Right atrium auricular region (tissue), 2 donors: ENCODE data around the gene SMPDL3A. TPM values are rescaled to one million over a fixed set of nuclear protein-coding genes. Genes with fewer than 3 reads are reported as not detected.

ENCODE experiments used
- DNase-seq: peaks from one replicate; pipeline ENCODE4 v3.0.0-alpha.2; 2019; ENCODE audit warnings: low spot score
- H3K27ac ChIP-seq, 2 donors: fragments of 200-600 bp; sonication (generic); 1 replicate in 1 of 2; 2 replicates in 1 of 2; pipeline ENCODE4 v1.5.1; 2016 to 2019
- H3K27me3 ChIP-seq, 2 donors: fragments of 200-600 bp; sonication (generic); one replicate each; pipeline versions ENCODE4 v1.5.1 to v1.6.0; 2017 to 2019
- H3K36me3 ChIP-seq: fragments of 200-600 bp; sonication (generic); one replicate; pipeline ENCODE4 v1.5.1; 2016
- H3K4me1 ChIP-seq, 2 donors: fragments of 200-600 bp; sonication (generic); one replicate each; pipeline versions ENCODE4 v1.5.1 to v1.6.0; 2017 to 2019
- H3K4me3 ChIP-seq, 2 donors: fragments of 200-600 bp; sonication (generic); 1 replicate in 1 of 2; 2 replicates in 1 of 2; pipeline ENCODE4 v1.5.1; 2017 to 2019; ENCODE audit warnings: mild to moderate bottlenecking in 1 of 2, moderate library complexity in 1 of 2
- H3K9me3 ChIP-seq, 2 donors: fragments of 200-600 bp; sonication (generic); one replicate each; pipeline ENCODE4 v1.5.1; 2019
- total RNA-seq, 2 donors: library from RNA; depleted of rRNA; stranded (reverse); fragments of >200 nt; gene quantifications; one replicate each; pipeline ENCODE4 v1.1.0, GENCODE V29; 2016
- TF ChIP-seq, protein P1 (sequence below), 2 donors: fragments of 200-600 bp; sonication (generic); IDR thresholded peaks; one replicate each; pipeline ENCODE4 v1.5.1; 2019; ENCODE audit warnings: antibody characterized with exemption in 2 of 2

SMPDL3A gene
- total RNA-seq, 2 donors from 2014 or later = 4.9 to 6.6 TPM

DNA sequence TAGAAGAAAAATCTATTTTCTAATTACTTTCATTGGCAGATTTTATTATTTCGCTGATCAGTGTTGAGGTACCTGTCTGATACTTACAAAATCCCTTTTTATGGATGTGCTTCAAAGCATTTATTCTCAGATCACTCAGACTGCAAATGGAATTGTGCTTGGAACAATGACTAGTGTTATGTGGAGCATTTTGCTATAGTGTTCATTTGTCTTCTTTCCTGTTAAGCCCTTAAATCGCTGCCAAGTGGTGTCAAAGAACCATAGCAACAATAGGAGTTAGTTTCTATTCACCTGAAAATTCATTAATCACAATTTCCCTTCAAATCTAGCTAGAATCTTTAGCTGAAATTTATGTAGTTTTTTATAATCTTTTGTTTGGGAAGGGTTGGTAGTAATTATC, 29.8 kb downstream of the SMPDL3A start:
- no peaks in the 10 kb centered on the region for H3K27me3 ChIP-seq
- no peaks in the 10 kb centered on the region for H3K36me3 ChIP-seq
- no peaks in the 10 kb centered on the region for H3K9me3 ChIP-seq
- H3K4me3 ChIP-seq = no peak overlapping the region
- TF ChIP-seq, protein P1, sequence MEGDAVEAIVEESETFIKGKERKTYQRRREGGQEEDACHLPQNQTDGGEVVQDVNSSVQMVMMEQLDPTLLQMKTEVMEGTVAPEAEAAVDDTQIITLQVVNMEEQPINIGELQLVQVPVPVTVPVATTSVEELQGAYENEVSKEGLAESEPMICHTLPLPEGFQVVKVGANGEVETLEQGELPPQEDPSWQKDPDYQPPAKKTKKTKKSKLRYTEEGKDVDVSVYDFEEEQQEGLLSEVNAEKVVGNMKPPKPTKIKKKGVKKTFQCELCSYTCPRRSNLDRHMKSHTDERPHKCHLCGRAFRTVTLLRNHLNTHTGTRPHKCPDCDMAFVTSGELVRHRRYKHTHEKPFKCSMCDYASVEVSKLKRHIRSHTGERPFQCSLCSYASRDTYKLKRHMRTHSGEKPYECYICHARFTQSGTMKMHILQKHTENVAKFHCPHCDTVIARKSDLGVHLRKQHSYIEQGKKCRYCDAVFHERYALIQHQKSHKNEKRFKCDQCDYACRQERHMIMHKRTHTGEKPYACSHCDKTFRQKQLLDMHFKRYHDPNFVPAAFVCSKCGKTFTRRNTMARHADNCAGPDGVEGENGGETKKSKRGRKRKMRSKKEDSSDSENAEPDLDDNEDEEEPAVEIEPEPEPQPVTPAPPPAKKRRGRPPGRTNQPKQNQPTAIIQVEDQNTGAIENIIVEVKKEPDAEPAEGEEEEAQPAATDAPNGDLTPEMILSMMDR (IDR thresholded peaks at IDR 0.05) = no peak
- no peak overlapping the region for H3K27ac ChIP-seq
- DNase-seq = no peak
- H3K4me1 ChIP-seq = no peaks in the 10 kb centered on the region

DNA sequence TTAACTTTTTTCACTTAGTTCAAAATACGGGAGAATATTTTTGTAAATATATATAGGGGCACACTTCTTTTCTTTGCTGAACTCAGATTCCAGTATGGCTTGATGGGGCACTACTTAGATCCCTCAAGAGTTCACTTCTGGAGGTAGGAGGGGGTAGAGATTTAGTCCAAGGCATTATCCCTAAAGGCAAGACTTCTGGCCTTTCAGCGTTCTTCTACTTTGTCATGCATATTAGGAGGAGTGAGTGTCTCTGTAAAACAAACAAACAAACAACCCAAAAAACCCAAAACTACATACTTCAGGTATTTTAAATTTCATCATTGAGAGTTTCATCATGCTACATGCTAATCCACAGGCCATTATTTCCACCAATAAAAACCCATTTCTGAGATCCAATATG, 32.0 kb downstream of the SMPDL3A start:
- DNase-seq = no peak
- H3K4me1 ChIP-seq = no peaks in the 10 kb centered on the region
- H3K9me3 ChIP-seq = no peaks in the 10 kb centered on the region
- H3K27me3 ChIP-seq = no peaks in the 10 kb centered on the region
- H3K4me3 ChIP-seq = no peak overlapping the region
- no peaks in the 10 kb centered on the region for H3K36me3 ChIP-seq
- H3K27ac ChIP-seq = no peak overlapping the region
- TF ChIP-seq, protein P1 (IDR thresholded peaks at IDR 0.05) = no peak

DNA sequence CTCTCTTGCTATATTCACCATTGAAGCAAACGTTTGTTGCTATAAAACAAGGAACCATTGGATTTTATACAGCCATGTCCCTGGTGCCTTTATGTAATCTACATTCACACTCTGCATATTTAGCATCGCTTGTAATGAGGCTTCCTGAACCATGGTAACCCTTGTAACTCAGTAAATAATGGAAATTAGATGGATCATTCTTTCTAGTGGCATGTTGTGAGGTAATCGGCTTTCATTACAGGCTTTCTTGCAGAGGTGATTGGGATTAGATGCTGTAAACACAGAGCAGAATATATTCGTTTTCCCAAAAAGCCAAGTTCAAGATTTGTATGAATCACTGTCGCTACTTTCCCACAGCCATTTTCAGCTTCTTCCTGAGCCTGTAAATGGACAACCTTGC, 36.1 kb downstream of the SMPDL3A start:
- H3K4me3 ChIP-seq = no peak overlapping the region
- H3K9me3 ChIP-seq = no peaks in the 10 kb centered on the region
- no peak for DNase-seq
- H3K36me3 ChIP-seq = no peaks in the 10 kb centered on the region
- H3K27me3 ChIP-seq = no peaks in the 10 kb centered on the region
- TF ChIP-seq, protein P1 (IDR thresholded peaks at IDR 0.05) = no peak
- H3K4me1 ChIP-seq = no peaks in the 10 kb centered on the region
- no peak overlapping the region for H3K27ac ChIP-seq

DNA sequence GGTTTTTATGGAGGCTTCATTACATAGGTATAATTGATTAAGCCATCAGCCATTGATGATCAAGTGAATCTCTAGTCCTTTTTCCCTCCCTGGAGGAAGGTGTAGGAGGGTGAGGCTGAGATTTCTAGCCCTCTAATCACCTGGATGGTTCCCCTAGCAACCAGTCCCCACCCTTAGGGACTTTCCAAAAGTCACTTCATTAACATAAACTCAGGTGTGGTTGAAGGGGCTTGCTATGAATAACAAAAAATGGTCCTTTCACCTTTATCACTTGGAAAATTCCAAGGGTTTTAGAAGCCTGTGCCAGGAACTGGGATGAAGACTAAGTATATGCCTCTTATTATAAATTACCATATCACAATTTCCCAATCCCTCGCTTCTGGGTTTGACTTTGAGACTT, 40.4 kb downstream of the SMPDL3A start:
- TF ChIP-seq, protein P1 (IDR thresholded peaks at IDR 0.05) = no peak
- no peak overlapping the region for H3K4me3 ChIP-seq
- no peaks in the 10 kb centered on the region for H3K4me1 ChIP-seq
- no peaks in the 10 kb centered on the region for H3K36me3 ChIP-seq
- H3K9me3 ChIP-seq = no peaks in the 10 kb centered on the region
- no peak overlapping the region for H3K27ac ChIP-seq
- no peak for DNase-seq
- no peaks in the 10 kb centered on the region for H3K27me3 ChIP-seq

DNA sequence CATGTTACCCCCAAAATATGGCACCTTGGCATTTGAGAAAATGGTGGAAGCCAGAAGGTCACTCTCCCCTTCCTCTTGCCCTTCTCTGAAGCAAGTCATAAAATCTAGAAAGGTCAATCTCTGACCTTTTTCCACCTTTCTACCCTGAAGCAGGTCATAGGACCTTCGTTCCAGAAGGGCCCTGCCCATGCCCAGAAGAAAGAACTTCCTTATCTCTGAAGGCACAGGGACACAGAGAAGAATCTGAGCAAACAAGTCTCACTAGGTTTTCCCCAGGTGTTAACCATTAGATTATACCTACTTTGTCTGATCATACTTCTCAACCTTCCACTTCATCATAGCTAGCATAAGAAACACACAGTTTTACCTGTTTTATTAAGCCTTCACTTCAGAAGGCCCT, 42.5 kb downstream of the SMPDL3A start:
- Histone ChIP-seq H3K4me3 (no peak overlapping the region), H3K36me3 (no peaks in the 10 kb centered on the region), H3K27me3 (no peaks in the 10 kb centered on the region), H3K4me1 (no peaks in the 10 kb centered on the region), H3K9me3 (no peaks in the 10 kb centered on the region), H3K27ac (no peak overlapping the region)
- no peak for DNase-seq
- TF ChIP-seq, protein P1 (IDR thresholded peaks at IDR 0.05) = no peak

DNA sequence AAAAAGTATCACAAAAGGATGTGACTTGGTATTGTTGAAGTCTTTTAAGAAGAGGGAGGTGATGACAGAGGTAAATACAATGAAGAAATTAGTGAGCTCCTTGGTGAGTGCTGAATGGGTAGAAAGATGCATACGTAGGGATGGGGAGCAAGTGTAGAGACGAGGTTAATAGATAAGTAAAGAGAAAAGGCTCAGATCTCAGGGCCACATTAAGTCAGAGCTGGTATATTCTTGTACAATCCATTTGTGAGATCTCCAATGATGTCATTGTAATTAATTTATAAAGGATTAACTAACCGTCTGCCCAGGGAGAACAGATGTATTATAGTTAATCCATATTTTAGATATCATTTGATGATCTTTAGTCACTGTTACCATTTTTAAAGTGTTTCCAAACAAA, 43.4 kb downstream of the SMPDL3A start:
- H3K36me3 ChIP-seq = no peaks in the 10 kb centered on the region
- H3K4me3 ChIP-seq = no peak overlapping the region
- no peaks in the 10 kb centered on the region for H3K4me1 ChIP-seq
- no peaks in the 10 kb centered on the region for H3K27me3 ChIP-seq
- TF ChIP-seq, protein P1 (IDR thresholded peaks at IDR 0.05) = no peak
- no peak for DNase-seq
- no peaks in the 10 kb centered on the region for H3K9me3 ChIP-seq
- H3K27ac ChIP-seq = no peak overlapping the region
